Skeletal muscle tissue (tissue), 4 donors: ENCODE results near the gene DYNC1H1. TPM values are rescaled to one million over a fixed set of nuclear protein-coding genes. Genes with fewer than 3 reads are reported as not detected.
"Not testable (repeated sequence)": the region's sequence is repeated elsewhere in the genome, so short reads cannot be mapped to it uniquely, and the experiment has no call there.

Source experiments
- H3K27ac ChIP-seq: one replicate; pipeline ENCODE4 v1.7.0; 2013; ENCODE audit warnings: mild to moderate bottlenecking, low read depth, low read length, inconsistent platforms
- H3K27me3 ChIP-seq, 3 donors: one replicate each; pipeline ENCODE4 v1.7.0; 2013; ENCODE audit warnings: low read length in 3 of 3; ENCODE audit not compliant: control insufficient read depth in 3 of 3, insufficient read depth in 3 of 3
- H3K36me3 ChIP-seq, 3 donors: one replicate each; pipeline ENCODE4 v1.7.0; 2013; ENCODE audit warnings: low read length in 3 of 3; ENCODE audit not compliant: control insufficient read depth in 3 of 3, insufficient read depth in 3 of 3
- H3K4me1 ChIP-seq, 3 donors: one replicate each; pipeline ENCODE4 v1.7.0; 2013; ENCODE audit warnings: low read length in 3 of 3, mild to moderate bottlenecking in 3 of 3; ENCODE audit not compliant: control insufficient read depth in 3 of 3, insufficient read depth in 3 of 3
- H3K4me3 ChIP-seq, 3 donors: one replicate each; pipeline ENCODE4 v1.7.0; 2013; ENCODE audit warnings: low read length in 3 of 3
- H3K9ac ChIP-seq, 3 donors: one replicate each; pipeline ENCODE4 v1.7.0; 2013; ENCODE audit warnings: low read length in 3 of 3, mild to moderate bottlenecking in 3 of 3, moderate library complexity in 2 of 3, low read depth in 1 of 3
- H3K9me3 ChIP-seq, 3 donors: one replicate each; pipeline ENCODE4 v1.7.0; 2013; ENCODE audit warnings: low read length in 3 of 3; ENCODE audit not compliant: control insufficient read depth in 3 of 3
- total RNA-seq: library from RNA; depleted of rRNA; stranded (reverse); fragments of >200 nt; gene quantifications from one replicate; pipeline ENCODE4 v1.2.3, GENCODE V29; 2014
- donor health status: Osteomylitis.

Gene DYNC1H1
- total RNA-seq, 1 donor from 2014 or later, result 211 TPM

DNA sequence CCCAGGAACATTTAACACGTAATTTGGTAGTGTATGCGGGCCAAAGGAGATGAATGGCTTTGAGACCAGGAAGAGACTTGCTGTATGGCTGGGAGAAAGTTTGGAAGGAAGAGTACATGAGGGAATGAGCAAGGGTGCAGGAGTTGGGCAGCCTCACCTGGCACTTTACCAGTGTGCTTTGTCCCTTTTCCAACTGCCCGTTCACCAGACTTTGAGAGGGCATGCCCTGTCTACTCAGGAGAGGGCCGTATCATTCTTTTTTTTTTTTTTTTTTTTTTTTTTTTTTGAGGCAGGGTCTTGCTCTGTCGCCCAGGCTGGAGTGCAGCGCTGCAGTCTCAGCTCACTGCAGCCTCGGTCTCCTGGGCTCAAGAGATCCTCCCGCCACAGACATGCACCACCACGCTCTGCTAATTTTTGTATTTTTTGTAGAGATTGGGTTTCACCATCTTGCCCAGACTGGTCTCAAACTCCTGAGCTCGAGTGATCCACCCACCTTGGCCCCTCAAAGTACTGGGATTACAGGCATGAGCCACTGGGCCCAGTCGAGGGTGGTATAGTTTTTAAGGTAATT is 6.5 kb downstream of the DYNC1H1 start:
- Histone ChIP-seq H3K9me3 (no peaks in the 10 kb centered on the region), H3K4me1 (peaks cover 26 to 40% (median 35%) of the 10 kb centered on the region in 3 donors), H3K36me3 (peaks cover 0 to 4% (median 4%) of the 10 kb centered on the region in 3 donors), H3K27me3 (no peaks in the 10 kb centered on the region), H3K27ac (no peak overlapping the region), H3K9ac (no peak overlapping the region), H3K4me3 (no peak overlapping the region)

DNA sequence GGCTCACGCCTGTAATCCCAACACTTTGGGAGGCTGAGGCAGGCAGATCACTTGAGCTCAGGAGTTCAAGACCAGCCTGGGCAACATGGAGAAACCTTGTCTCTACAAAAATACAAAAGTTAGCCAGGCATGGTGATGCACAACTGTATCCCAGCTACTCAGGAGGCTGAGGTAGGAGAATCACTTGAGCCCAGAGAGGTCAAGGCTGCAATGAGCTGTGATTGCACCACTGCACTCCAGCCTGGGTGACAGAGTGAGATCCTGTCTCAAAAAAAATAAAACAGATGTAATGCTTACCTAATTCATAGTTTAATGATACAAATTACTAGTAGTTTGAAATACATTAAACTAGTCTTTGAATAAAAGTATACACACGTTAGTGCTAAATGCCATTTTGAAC is 7.1 kb downstream of the DYNC1H1 start:
- not testable (repeated sequence) for H3K27ac ChIP-seq, H3K36me3 ChIP-seq, H3K27me3 ChIP-seq, H3K9me3 ChIP-seq, H3K4me3 ChIP-seq
- peak overlapping the region in 1 of 3 donors; percentile 12 for H3K9ac ChIP-seq
- H3K4me1 ChIP-seq, result peaks cover 24 to 35% (median 32%) of the 10 kb centered on the region in 3 donors

DNA sequence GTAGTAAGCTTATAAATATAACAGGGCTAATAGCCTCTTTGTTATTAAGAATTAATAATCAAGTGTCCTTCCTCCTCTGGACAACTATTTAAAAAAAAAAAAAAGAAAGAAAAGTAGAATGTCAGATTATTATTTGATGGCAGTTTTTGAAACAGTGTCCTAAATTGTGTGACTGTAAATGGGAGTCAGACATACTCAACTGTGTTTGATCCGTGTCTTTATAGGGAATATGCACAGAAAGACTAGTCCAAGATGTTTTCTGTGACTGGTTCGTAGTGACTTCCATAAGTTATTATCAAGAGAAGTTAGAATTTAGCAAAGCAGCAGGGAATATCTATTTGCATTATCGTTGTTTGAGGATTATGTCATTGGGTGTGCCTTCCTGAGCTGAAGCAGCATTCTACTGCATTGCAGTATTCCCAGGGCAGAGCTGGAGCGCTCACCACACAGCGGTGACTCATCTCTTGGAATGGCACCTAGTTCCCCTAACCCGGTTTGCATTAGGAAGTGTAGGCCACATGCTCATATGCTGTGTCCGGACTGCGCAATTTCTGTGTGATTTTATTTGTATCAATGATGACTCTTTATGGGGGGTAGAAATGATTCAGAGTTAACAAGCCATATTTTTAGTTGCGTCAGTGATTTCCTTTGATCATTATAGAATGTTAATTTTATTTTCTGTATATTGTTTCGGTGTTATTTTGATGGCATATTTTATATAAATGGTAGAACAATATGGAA is 7.9 kb downstream of the DYNC1H1 start:
- peaks cover 21 to 28% (median 27%) of the 10 kb centered on the region in 3 donors for H3K4me1 ChIP-seq
- peak overlapping the region; percentile 12 to 46 (median 32) for H3K9ac ChIP-seq
- no peaks in the 10 kb centered on the region for H3K27me3 ChIP-seq
- H3K4me3 ChIP-seq, result peak overlapping the region; percentile 4 to 46 (median 34)
- peaks cover 4 to 8% (median 7%) of the 10 kb centered on the region in 3 donors for H3K36me3 ChIP-seq
- no peaks in the 10 kb centered on the region for H3K9me3 ChIP-seq
- peak overlapping the region; percentile 61 for H3K27ac ChIP-seq

DNA sequence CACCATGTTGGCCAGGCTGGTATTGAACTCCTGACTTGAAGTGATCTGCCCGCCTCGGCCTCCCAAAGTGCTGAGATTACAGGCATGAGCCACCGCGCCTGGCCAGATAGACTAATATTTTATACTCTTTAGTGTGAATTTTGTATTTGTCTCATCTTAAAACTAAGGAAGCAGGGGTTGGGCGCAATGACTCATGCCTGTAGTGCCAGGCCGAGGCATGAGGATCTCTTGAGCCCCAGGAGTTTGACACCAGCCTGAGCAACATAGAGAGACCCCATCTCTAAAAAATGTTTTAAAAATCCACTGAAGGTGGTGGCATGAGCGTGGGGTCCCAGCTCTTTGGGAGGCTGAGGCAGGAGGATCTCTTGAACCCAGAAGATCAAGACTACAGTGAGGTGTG is 9.0 kb downstream of the DYNC1H1 start:
- Histone ChIP-seq H3K27ac (peak overlapping the region; percentile 61), H3K4me3 (no peak overlapping the region), H3K9ac (peak overlapping the region in 1 of 3 donors; percentile 10), H3K4me1 (peaks cover 21 to 25% (median 24%) of the 10 kb centered on the region in 3 donors), H3K27me3 (no peaks in the 10 kb centered on the region), H3K9me3 (no peaks in the 10 kb centered on the region), H3K36me3 (peaks cover 4 to 13% (median 13%) of the 10 kb centered on the region in 3 donors)

DNA sequence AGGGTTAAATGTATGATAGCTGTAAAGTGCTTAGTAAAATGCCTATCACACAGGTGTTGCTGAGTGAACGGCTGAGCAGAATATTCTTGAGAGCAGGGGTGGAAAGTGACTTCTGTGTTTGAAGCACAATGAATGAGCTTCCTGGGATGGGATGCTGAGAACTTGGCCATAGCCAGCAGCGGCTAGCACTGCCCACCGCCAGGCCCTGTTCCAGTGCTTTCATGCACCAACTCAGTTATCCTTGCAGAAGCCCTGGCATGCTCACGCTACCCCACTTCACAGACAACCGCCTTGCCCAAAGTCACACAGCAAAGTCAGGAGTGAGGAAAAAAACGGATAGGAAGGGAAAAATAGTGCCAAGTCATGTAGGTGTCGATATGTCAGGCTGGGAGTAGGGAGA is 10.9 kb downstream of the DYNC1H1 start:
- peaks cover 6 to 27% (median 25%) of the 10 kb centered on the region in 3 donors for H3K36me3 ChIP-seq
- H3K4me3 ChIP-seq, result no peak overlapping the region
- H3K4me1 ChIP-seq, result peaks cover 24 to 25% (median 24%) of the 10 kb centered on the region in 3 donors
- H3K9me3 ChIP-seq, result no peaks in the 10 kb centered on the region
- no peaks in the 10 kb centered on the region for H3K27me3 ChIP-seq
- H3K9ac ChIP-seq, result no peak overlapping the region
- H3K27ac ChIP-seq, result no peak overlapping the region

DNA sequence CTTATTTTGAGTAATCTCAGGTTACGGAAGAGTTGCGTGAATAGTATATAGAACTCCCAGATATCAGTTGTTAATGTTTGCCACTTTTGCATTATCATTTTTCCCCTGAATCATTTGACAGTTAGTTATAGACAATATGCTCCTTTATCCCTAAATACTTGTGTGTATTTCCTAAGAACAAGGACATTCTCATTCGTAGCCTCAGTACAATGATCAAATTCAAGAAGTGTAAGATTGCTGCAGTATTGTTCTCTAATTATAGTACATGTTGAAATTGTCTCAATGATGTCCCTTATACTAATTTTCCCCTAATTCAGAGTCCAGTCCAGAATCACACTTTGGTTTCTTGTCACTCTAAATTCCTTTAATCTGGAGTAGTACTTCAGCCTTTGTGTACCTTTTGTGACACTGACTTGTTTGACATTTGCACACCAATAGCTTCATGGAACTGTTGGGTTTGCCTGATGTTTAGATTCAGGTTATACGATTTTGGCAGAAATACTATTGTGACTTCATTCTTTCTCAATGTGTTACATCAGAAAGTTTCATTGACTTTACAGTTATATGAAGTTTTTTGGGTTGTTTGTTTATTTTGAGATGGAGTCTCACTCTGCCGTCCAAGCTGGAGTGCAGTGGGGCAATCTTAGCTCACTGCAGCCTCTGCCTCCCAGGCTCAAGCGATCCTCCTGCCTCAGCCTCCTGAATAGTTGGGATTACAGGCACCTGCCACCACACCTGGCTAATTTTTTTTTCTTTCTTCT is 13.1 kb downstream of the DYNC1H1 start:
- Histone ChIP-seq H3K27ac (no peak overlapping the region), H3K9me3 (no peaks in the 10 kb centered on the region), H3K36me3 (peaks cover 10 to 42% (median 39%) of the 10 kb centered on the region in 3 donors), H3K4me3 (no peak overlapping the region), H3K4me1 (peaks cover 7 to 14% (median 14%) of the 10 kb centered on the region in 3 donors), H3K27me3 (no peaks in the 10 kb centered on the region), H3K9ac (no peak overlapping the region)

DNA sequence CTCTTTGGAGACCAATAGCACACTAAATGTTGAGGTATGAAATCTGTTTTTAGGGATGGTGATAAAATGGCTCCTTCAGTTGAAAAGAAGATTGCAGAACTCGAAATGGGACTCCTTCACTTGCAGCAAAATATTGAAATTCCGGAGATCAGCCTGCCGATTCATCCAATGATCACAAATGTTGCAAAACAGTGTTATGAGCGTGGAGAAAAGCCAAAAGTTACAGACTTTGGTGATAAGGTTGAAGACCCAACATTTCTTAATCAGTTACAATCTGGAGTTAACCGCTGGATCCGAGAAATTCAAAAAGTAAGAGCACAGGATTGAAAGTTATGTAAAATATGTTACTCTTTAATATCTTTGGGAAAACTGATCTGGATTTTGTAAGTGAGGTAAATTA is 15.3 kb downstream of the DYNC1H1 start:
- H3K36me3 ChIP-seq, result peaks cover 15 to 55% (median 52%) of the 10 kb centered on the region in 3 donors
- no peak overlapping the region for H3K9ac ChIP-seq
- peak overlapping the region; percentile 75 for H3K27ac ChIP-seq

DNA sequence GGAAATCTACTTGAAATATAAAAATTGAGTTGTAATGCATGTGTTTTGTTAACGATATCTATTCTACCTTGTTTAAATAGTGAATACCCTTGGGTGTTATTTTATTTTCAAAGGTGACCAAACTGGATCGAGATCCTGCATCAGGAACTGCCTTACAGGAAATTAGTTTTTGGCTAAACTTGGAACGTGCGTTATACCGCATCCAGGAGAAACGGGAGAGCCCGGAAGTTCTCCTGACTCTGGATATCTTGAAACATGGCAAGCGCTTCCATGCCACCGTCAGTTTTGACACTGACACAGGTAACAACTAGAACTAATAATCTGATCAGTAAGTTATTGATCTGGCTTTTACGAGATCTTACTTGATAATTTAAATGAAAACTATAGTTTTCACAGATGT is 15.9 kb downstream of the DYNC1H1 start:
- Histone ChIP-seq H3K27ac (peak overlapping the region; percentile 75), H3K9ac (peak overlapping the region in 1 of 3 donors; percentile 0), H3K27me3 (no peaks in the 10 kb centered on the region), H3K36me3 (peaks cover 15 to 55% (median 54%) of the 10 kb centered on the region in 3 donors), H3K4me1 (peaks cover under 1 to 14% (median 9%) of the 10 kb centered on the region in 3 donors), H3K9me3 (no peaks in the 10 kb centered on the region), H3K4me3 (no peak overlapping the region)

More for the DNA sequence above, 15.3 kb downstream of the DYNC1H1 start:
- Histone ChIP-seq H3K27me3 (no peaks in the 10 kb centered on the region), H3K4me3 (no peak overlapping the region), H3K4me1 (peaks cover 3 to 14% (median 9%) of the 10 kb centered on the region in 3 donors), H3K9me3 (no peaks in the 10 kb centered on the region)

DNA sequence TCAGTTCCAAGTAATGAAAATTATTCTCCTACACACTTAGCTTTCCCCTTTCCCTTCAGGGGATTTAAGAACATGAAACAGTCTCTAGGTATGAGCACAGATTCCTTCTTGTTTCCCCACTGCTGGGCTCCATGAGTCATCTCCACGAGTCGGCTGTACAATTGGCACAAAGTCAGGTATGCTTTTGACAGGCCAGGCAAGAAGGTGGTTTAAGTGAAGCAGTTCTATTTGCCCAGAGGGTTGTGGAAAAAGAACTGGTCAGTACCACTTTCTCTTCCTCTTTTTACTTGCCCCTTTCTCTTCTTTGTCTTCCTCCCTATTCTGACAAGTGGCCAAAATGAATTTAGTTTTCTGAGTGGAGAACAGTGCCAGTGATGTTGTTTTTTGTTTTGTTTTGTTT is 16.3 kb downstream of the DYNC1H1 start:
- H3K4me3 ChIP-seq, result no peak overlapping the region
- peak overlapping the region; percentile 75 for H3K27ac ChIP-seq
- peaks cover 0 to 14% (median 9%) of the 10 kb centered on the region in 3 donors for H3K4me1 ChIP-seq
- H3K27me3 ChIP-seq, result no peaks in the 10 kb centered on the region
- H3K36me3 ChIP-seq, result peaks cover 18 to 58% (median 57%) of the 10 kb centered on the region in 3 donors
- H3K9me3 ChIP-seq, result no peaks in the 10 kb centered on the region
- H3K9ac ChIP-seq, result peak overlapping the region in 1 of 3 donors; percentile 0
